Measurements from ENCODE around the gene SLC9A4.

SLC9A4 gene, protein sequence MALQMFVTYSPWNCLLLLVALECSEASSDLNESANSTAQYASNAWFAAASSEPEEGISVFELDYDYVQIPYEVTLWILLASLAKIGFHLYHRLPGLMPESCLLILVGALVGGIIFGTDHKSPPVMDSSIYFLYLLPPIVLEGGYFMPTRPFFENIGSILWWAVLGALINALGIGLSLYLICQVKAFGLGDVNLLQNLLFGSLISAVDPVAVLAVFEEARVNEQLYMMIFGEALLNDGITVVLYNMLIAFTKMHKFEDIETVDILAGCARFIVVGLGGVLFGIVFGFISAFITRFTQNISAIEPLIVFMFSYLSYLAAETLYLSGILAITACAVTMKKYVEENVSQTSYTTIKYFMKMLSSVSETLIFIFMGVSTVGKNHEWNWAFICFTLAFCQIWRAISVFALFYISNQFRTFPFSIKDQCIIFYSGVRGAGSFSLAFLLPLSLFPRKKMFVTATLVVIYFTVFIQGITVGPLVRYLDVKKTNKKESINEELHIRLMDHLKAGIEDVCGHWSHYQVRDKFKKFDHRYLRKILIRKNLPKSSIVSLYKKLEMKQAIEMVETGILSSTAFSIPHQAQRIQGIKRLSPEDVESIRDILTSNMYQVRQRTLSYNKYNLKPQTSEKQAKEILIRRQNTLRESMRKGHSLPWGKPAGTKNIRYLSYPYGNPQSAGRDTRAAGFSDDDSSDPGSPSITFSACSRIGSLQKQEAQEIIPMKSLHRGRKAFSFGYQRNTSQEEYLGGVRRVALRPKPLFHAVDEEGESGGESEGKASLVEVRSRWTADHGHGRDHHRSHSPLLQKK

GRCh38 chr2:102473020-102473419 lies at the start of gene SLC9A4:
TSS of gene SLC9A4 (plus strand) at chr2:102473226. CDS start at chr2:102473760, 534 bp downstream.
- FAIRE-seq = no peak

GRCh38 chr2:102423368-102423767 lies 49.7 kb upstream of the SLC9A4 start:
- no peak for FAIRE-seq

DNA sequence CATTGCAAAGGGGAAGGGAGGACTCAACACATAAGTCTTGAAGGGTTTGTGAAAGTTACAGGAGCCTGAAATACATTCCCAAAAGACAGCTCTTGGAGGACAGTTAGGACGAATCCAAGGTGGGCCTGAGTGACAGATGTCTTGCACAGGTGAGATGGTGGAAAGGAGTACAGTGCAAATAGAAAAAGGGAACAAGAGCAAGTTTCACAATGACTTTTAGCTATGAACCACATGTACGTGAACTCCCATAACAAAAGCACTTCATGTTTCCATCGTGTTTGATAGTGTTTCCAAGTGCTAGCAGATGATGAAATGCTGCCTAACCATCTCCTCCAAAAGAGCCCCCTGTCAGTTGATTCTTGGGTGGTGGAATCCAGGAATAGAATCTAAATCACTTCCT lies 48.3 kb upstream of the SLC9A4 start:
- no peak for FAIRE-seq

GRCh38 chr2:102425441-102426132 lies 47.4 kb upstream of the SLC9A4 start:
- no peak for FAIRE-seq

DNA sequence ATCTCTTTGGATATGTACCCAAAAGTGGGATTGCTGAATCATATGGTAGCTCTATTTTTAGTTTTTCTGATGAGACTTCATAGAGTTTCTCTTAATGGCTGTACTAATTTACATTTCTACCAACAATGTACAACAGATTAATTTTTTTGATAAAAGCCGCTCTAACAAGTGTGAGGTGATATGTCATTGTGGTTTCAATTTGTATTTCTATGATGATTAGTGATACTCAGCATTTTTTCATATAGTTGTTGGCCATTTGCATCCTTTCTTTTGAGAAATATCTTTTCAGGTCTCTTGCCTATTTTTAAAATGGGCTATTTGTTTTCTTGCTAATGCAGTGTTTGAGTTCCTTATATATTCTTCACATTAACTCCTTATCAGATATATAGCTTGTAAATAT lies 45.8 kb upstream of the SLC9A4 start:
- no peak for FAIRE-seq

DNA sequence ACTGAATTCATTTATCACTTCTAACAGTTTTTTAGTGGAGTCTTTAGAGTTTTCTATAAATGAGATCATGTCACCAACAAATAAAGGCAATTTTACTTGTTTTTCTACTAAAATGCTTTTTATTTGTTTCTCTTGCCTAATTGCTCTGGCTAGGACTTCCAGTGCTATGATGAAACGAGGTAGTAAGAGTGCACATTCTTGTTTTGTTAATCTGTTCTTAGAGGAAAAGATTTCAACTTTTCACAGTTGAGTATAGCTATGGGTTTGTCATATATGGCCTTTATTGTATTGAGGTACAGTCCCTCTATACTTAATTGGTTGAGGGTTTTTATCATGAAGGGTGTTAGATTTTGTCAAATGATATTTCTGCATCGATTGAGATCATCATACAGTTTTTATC lies 44.5 kb upstream of the SLC9A4 start:
- FAIRE-seq = no peak

- FAIRE-seq = no peak
These were observed 40.6 kb upstream of the SLC9A4 start for GRCh38 chr2:102432386-102432785.

GRCh38 chr2:102433973-102434654 lies 38.9 kb upstream of the SLC9A4 start:
- FAIRE-seq = no peak

GRCh38 chr2:102434655-102435381 lies 38.2 kb upstream of the SLC9A4 start:
- FAIRE-seq = no peak

GRCh38 chr2:102435741-102436140 lies 37.3 kb upstream of the SLC9A4 start:
- FAIRE-seq = no peak

DNA sequence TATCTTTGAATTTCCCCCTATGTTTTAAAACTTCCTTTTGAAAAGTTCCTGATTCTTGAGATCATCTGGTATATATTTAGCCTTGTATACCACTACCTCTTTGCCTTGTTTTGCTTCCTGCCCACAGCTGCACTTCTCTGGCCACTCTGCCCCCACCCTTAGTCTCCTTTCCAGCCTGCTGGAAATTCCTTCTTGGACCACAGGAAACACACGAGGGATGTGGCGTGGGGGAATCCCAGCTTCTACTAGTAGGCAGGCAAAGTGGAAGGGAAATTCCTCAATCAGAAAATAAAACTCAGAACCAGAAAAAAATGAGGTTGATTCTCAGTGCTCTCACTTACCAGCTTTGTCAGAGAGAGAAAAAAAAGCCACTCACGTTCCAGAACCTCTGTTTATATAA lies 36.7 kb upstream of the SLC9A4 start:
- FAIRE-seq = no peak

DNA sequence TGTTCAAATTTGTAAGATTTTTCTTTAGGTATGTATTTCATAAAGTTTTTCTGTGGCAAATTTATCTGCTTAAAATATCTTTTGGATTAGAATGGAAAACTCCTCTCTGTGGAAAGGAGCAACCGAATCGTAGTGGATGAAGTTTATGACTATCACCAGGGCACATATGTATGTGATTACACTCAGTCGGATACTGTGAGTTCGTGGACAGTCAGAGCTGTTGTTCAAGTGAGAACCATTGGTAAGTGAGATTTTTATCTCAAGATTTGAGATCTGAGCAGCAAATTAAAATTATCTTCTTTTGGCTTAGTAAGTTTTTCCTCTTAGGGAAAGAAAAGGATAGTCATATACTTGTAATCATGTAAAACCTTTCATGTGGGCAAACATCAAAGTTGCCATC lies 35.9 kb upstream of the SLC9A4 start:
- no peak for FAIRE-seq

- FAIRE-seq = no peak
These were observed 34.9 kb upstream of the SLC9A4 start for GRCh38 chr2:102438111-102438510.

GRCh38 chr2:102438578-102438977 lies 34.4 kb upstream of the SLC9A4 start:
- no peak for FAIRE-seq

DNA sequence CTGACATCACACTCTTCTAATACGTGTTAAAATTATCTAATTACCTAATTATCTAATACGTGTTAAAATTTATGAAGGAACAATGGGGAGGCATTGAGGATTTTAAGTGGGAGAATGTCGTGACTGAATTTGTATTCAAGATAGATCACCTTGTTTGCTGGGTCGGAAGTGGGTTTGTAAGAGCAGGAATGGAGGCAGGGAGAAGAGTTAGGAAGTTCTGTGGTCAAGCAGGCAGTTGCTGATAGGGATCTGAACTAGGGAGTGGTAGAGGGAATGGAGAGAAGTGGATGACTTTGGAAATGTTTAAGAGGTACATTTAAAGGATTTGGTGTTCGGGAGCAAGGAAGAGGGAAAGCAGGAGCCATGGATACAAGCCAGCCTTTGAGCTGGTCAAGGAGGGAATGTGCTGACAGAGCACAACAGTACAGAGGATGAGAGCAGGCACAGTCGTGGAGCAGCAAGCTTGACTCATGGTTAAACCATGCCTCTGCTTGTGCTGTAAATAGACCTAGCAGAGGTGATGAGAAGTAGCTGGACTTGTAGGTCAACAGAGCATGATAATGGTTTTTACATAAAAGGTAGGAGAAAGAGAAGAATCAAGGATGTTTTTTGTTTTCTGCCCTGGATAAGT lies 33.8 kb upstream of the SLC9A4 start:
- no peak for FAIRE-seq

GRCh38 chr2:102442967-102443828 lies 29.8 kb upstream of the SLC9A4 start:
- no peak for FAIRE-seq

- no peak for FAIRE-seq
These were observed 28.8 kb upstream of the SLC9A4 start for GRCh38 chr2:102444233-102444632.

DNA sequence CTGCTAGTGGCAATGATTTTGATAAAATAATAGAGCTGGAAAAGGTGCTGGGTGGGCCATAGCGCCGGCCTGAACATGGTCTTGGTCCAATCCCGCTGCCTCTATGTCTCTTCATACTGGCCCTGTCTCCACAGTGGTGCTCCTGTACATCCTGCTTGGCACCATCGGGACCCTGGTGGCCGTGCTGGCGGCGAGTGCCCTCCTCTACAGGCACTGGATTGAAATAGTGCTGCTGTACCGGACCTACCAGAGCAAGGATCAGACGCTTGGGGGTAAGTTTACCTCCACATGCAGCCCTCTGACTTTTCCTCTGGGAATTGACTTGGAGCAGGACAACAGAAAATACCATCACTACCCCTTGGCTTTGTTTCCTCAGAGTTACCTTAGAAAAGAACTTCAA lies 26.1 kb upstream of the SLC9A4 start:
- FAIRE-seq = no peak

DNA sequence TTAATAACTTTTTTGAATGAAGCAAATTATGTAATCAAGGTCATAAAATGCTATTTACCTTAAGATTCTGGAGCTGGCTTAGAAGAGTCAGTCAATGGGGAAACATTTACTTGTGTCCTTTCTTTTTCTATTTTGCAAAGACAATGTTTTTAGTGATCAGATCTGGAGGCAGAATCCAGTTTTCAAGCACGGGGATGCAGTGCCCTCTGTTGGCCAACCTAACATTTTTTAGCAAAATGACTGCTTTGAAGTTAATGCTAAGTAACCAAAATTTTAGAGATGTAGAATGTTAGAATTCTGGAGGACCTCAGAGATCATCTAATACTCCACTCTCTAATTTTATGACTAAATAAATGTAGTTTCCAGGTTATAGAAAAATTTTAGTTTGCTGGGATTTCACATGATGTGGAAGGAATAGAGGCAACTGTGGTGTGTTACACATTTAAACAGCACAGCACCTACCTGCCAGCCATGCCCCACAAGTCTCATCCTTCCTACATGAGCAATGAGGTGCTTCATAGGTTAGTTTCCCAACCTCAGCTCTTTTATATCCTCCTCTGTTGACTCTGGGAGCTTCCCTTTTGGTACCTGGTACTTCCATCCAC lies 23.6 kb upstream of the SLC9A4 start:
- FAIRE-seq = peak; percentile 81

DNA sequence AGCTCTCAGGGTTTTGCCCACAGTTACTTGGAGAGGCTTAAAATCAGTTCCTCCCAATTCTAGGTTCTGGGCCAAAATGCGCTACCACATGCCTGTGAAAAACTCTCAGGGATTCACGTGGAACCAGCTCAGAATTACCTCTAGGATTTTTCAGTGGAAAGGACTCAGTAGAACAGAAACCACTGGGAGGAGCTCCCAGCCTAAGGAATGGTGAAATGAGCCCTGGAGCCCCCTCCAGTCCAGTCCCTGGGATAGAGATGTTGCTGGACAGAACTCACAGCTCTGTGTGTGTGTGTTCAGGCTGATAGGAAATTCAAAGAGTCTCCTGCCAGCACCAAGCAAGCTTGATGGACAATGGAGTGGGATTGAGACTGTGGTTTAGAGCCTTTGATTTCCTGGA lies 21.1 kb upstream of the SLC9A4 start:
- no peak for FAIRE-seq

All from TTC549 (cell line).